Neural progenitor cell (in vitro differentiated cells): ENCODE measurements around the gene ZFHX3.
A peak's percentile ranks its signal among the peaks of the same experiment; 100 is the strongest.

Experiments
- CTCF ChIP-seq: fragments of 200-600 bp; sonication (generic); IDR thresholded peaks from 2 replicates; pipeline ENCODE4 v1.5.1; 2017; ENCODE audit warnings: antibody characterized with exemption, mild to moderate bottlenecking
- EZH2 ChIP-seq: fragments of 200-600 bp; sonication (generic); IDR thresholded peaks from 2 replicates; pipeline ENCODE4 v1.6.1; 2017; ENCODE audit warnings: antibody characterized with exemption, mild to moderate bottlenecking, moderate library complexity
- EZH2phosphoT487 ChIP-seq: fragments of 200-600 bp; sonication (generic); IDR thresholded peaks from 2 replicates; pipeline ENCODE4 v1.6.1; 2017; ENCODE audit warnings: antibody characterized with exemption

DNA sequence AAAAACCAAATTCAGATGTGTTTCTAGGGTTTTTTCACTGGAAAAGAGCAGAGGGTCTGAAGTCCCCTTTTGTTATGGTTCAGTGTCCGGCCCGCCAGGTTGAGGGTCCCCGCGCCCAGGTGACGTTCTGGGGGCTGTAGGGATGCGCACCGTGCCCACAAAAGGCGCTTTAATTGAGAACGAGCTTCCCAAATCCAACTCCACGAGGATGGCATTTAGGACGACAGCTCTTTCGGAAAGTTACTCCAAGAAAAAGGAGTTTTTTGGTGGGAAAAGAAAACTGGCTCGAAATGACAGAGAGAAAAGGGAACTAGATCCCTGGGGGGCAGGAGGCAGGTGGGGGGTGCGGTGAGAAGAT is 15.9 kb upstream of the ZFHX3 start:
- TF ChIP-seq CTCF: no peak
- peak; percentile 25 for TF ChIP-seq EZH2
- no peak for TF ChIP-seq EZH2phosphoT487
